NCI-H1105 treated with DMSO at 0.1 percent for 48 hours (cell line): ENCODE results near the gene DOC2A.

Experiments
- DNase-seq: peaks from one replicate; lab custom pipeline; 2025; lab: John Stamatoyannopoulos, UW

DOC2A gene

GRCh38 chr16:29989111-29989858 lies 21.5 kb downstream of the DOC2A start:
- DNase-seq: no peak

GRCh38 chr16:29988346-29989075 lies 22.3 kb downstream of the DOC2A start:
- no peak for DNase-seq

GRCh38 chr16:29987371-29988085 lies 23.3 kb downstream of the DOC2A start:
- no peak for DNase-seq

- DNase-seq: no peak
These were observed 23.9 kb downstream of the DOC2A start for GRCh38 chr16:29986931-29987330.

- no peak for DNase-seq
These were observed 24.6 kb downstream of the DOC2A start for GRCh38 chr16:29986231-29986630.

GRCh38 chr16:29985271-29985811 lies 25.5 kb downstream of the DOC2A start:
- no peak for DNase-seq

- DNase-seq: no peak
These were observed 26.1 kb downstream of the DOC2A start for GRCh38 chr16:29984764-29985147.

- DNase-seq: no peak
These were observed 26.6 kb downstream of the DOC2A start for GRCh38 chr16:29984137-29984763.

- no peak for DNase-seq
These were observed 27.2 kb downstream of the DOC2A start for GRCh38 chr16:29983420-29984136.

GRCh38 chr16:29982560-29983419 lies 28.0 kb downstream of the DOC2A start:
- no peak for DNase-seq

GRCh38 chr16:29978564-29979270 lies 32.1 kb downstream of the DOC2A start:
- DNase-seq: no peak

- DNase-seq: no peak
These were observed 32.7 kb downstream of the DOC2A start for GRCh38 chr16:29978081-29978480.

GRCh38 chr16:29977063-29977825 lies 33.6 kb downstream of the DOC2A start:
- no peak for DNase-seq

- no peak for DNase-seq
These were observed 34.9 kb downstream of the DOC2A start for GRCh38 chr16:29975811-29976511.

- no peak for DNase-seq
These were observed 35.7 kb downstream of the DOC2A start for GRCh38 chr16:29975134-29975538.

- DNase-seq: no peak
These were observed 36.3 kb downstream of the DOC2A start for GRCh38 chr16:29974291-29975133.
